Heart left ventricle (tissue), 16 donors: ENCODE measurements around the gene RPS18. TPM values are rescaled to one million over a fixed set of nuclear protein-coding genes. Genes with fewer than 3 reads are reported as not detected.

Experiments
- ATAC-seq, 4 donors: fragments of 200-7000 bp; cut with Tn5 transposase; one replicate each; pipeline ENCODE4 v1.9.1; 2020 to 2022; ENCODE audit warnings: moderate library complexity in 4 of 4, mild to moderate bottlenecking in 3 of 4, moderate number of reproducible peaks in 1 of 4
- DNase-seq, 5 donors: peaks; one replicate each; pipeline ENCODE4 v3.0.0-alpha.2; 2020
- H3K27ac ChIP-seq, 12 donors: fragments of 200-600 bp; sonication (generic) in 4 of 12; one replicate each; pipeline versions ENCODE4 v1.5.0 to v1.8.0; 2016 to 2022; ENCODE audit warnings: mild to moderate bottlenecking in 2 of 12
- H3K27me3 ChIP-seq, 9 donors: fragments of 200-600 bp; sonication (generic) in 2 of 9; one replicate each; pipeline versions ENCODE4 v1.5.1 to v1.8.0; 2016 to 2022; ENCODE audit warnings: mild to moderate bottlenecking in 3 of 9
- H3K36me3 ChIP-seq, 9 donors: fragments of 200-600 bp; sonication (generic) in 2 of 9; one replicate each; pipeline versions ENCODE4 v1.5.0 to v1.8.0; 2018 to 2022; ENCODE audit warnings: mild to moderate bottlenecking in 2 of 9
- H3K4me1 ChIP-seq, 12 donors: fragments of 200-600 bp; sonication (generic) in 4 of 12; one replicate each; pipeline versions ENCODE4 v1.5.0 to v1.8.0; 2016 to 2022; ENCODE audit warnings: mild to moderate bottlenecking in 3 of 12
- H3K4me3 ChIP-seq, 12 donors: fragments of 200-600 bp; sonication (generic) in 4 of 12; one replicate each; pipeline versions ENCODE4 v1.5.0 to v1.8.0; 2017 to 2022; ENCODE audit warnings: mild to moderate bottlenecking in 9 of 12, moderate library complexity in 4 of 12
- H3K9me3 ChIP-seq, 12 donors: fragments of 200-600 bp; sonication (generic) in 4 of 12; one replicate each; pipeline versions ENCODE4 v1.5.0 to v1.8.0; 2016 to 2022; ENCODE audit warnings: mild to moderate bottlenecking in 1 of 12
- CTCF ChIP-seq, 12 donors: fragments of 200-600 bp; sonication (generic) in 4 of 12; IDR thresholded peaks; one replicate each; pipeline versions ENCODE4 v1.5.0 to v1.8.0; 2018 to 2022; ENCODE audit warnings: antibody characterized with exemption in 12 of 12, mild to moderate bottlenecking in 5 of 12
- POLR2A ChIP-seq, 2 donors: fragments of 450-650 bp; IDR thresholded peaks; one replicate each; pipeline ENCODE4 v1.6.1; 2017; ENCODE audit warnings: antibody characterized with exemption in 2 of 2, mild to moderate bottlenecking in 2 of 2, moderate library complexity in 2 of 2
- WGBS, 4 donors: extraction: QIAGEN DNeasy Blood & Tissue Kit in 2 of 4; methylation state at CpG; one replicate each; pipeline versions ENCODE4 v1.1.5 to v1.1.7; 2013 to 2018; 5-methylcytosine and 5-hydroxymethylcytosine counted together
- intact Hi-C, 10 donors: fragments of 100-400 bp; cut with DNase I; formaldehyde crosslinking; loops; one replicate each; pipeline versions ENCODE4 v1.11.1 to v1.14.2; 2022
- polyA plus RNA-seq, 2 donors: library from polyadenylated mRNA; stranded (reverse); fragments of 200-250 nt; gene quantifications; one replicate each; pipeline ENCODE4 v1.2.3, GENCODE V29; 2013
- total RNA-seq, 9 donors: library from RNA; depleted of rRNA in 2 of 9; stranded (reverse); fragments of >200 nt in 2 of 9; fragmentation: NEBNext Ultra II Directional in 3 of 9; extraction: Animal tissue kit (Norgen Biotek cat#: 25700) in 3 of 9; gene quantifications; one replicate each; pipeline versions ENCODE4 v1.1.0 to v1.2.4, GENCODE V29; 2016 to 2023
- donor health status: ischemic (EF 13 %, LVEDD 7.1; RV severe dilation, severe dysfunction).
- donor health status: healthy with polysubstance abuse.
- donor health status: DM: no; HTN: yes; CAD: no.
- donor health status: DM: no; HTN: no; CAD: no.
- donor health status: ischemic (EF 25% LVEDD 6.9; RV normal size, moderate dysfunction).
- donor health status: ischemic (EF 25% LVEDD 5.7; RV mildly dilated, moderate dysfunction).
- donor health status: healthy.
- donor health status: DM: yes; HTN: yes; CAD: no.
- donor health status: ischemic (EF 35%, LVEDD 5.7; RV mildly dilated, moderate dysfunction).
- donor health status: nonischemic (EF 11% LVEDD 7.7; RV severe dilation, severe dysfunction).
- donor health status: DM: yes; HTN: yes; CAD: no.
- donor health status: PGD.
- donor health status: ischemic (EF 29% LVEDD 5.4; RV normal size, mild dysfunction).
- donor health status: nonischemic (EF 23%, LVEDD 6.1; RV moderate dilation, normal function).

The RPS18 gene
- total and polyA plus RNA-seq, 11 donors, result 685 to 3,458 (median 1,145) TPM

DNA sequence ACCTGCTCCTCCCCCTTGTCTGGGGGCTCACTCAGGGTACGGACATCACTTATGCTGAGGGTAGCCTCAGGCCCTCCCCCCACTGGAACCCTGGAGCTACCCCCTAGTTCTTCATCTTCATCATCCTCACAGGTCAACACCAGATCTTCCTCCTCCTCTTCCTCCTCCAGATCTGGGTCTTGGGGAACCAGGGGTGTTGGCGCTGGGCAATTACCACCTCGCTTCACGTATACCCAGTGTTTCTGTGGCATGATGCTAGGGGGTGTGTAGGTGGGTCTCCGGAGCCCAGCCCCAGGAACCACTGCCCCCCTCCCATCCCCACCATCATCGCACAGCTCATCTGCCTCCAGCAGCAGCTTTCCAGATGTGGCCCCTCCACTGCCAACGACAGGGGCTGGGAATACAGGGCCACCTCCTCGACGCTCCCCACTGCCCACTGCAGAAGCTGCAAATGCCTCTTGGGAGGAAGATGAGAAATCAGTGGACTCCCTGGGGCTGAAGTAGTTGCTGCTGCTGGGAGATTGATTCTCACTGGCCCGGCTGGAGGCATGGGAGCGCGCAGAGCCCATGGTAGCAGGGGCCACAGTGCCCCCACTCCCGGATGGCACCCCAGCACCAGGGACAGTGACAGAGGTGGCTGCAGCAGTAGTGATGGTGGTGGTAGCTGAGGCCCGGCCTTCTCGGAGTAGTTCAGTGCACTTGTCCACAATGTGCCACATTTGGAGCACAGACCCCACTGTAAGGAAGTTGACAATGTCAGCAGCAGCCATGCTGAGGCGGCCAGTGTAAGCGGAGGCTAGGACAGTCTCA lies 44.1 kb downstream of the RPS18 start:
- ATAC-seq (no peak), DNase-seq (no peak)
- Histone ChIP-seq H3K27me3 (no peaks in the 10 kb centered on the region), H3K27ac (peak overlapping the region in 6 of 12 donors; percentile 8 to 98 (median 88)), H3K4me3 (no peak overlapping the region), H3K36me3 (peaks cover 0 to 38% (median 30%) of the 10 kb centered on the region in 9 donors), H3K9me3 (no peaks in the 10 kb centered on the region), H3K4me1 (peaks cover 3 to 74% (median 49%) of the 10 kb centered on the region in 12 donors)
- WGBS, 4 donors, result 84 to 93% (median 89%) methylated on average over 16 to 17 of the region's 17 CpGs
- TF ChIP-seq CTCF (IDR thresholded peaks at IDR 0.05) (no peak), POLR2A (IDR thresholded peaks at IDR 0.05) (no peak)
- intact Hi-C loops, result loop anchor here in 1 of 10 donors (2.0 kb wide), 1 partner anchor 17 kb away; the partner anchor contains the start of gene RGL2

GRCh38 chr6:33316603-33317418 lies 44.9 kb downstream of the RPS18 start:
- intact Hi-C loops, result no loop called here
- DNase-seq, result peak in 3 of 5 donors; percentile 56 to 69 (median 57)
- 67 to 73% (median 71%) methylated on average over 17 to 19 of the region's 19 CpGs for WGBS, 4 donors

GRCh38 chr6:33317419-33317668 lies 45.5 kb downstream of the RPS18 start:
- no peak for TF ChIP-seq POLR2A (IDR thresholded peaks at IDR 0.05)
- TF ChIP-seq CTCF (IDR thresholded peaks at IDR 0.05), result no peak
- 2 to 3% (median 2%) methylated on average over 12 to 27 of the region's 27 CpGs for WGBS, 4 donors
- Histone ChIP-seq H3K27ac (peak overlapping the region; percentile 54 to 88 (median 84)), H3K4me1 (peaks cover 3 to 73% (median 50%) of the 10 kb centered on the region in 12 donors), H3K27me3 (no peaks in the 10 kb centered on the region), H3K9me3 (no peaks in the 10 kb centered on the region), H3K36me3 (peaks cover 0 to 35% (median 27%) of the 10 kb centered on the region in 9 donors), H3K4me3 (peak overlapping the region; percentile 24 to 77 (median 62))
- intact Hi-C loops, result no loop called here
- peak in 2 of 4 donors; percentile 1 to 4 for ATAC-seq
- DNase-seq, result peak in 1 of 5 donors; percentile 74

More at GRCh38 chr6:33316603-33317418, 44.9 kb downstream of the RPS18 start:
- peak overlapping the region in 11 of 12 donors; percentile 54 to 88 (median 84) for H3K27ac ChIP-seq
- H3K27me3 ChIP-seq, result no peaks in the 10 kb centered on the region
- peak in 1 of 4 donors; percentile 1 for ATAC-seq
- H3K36me3 ChIP-seq, result peaks cover 0 to 35% (median 27%) of the 10 kb centered on the region in 9 donors
- TF ChIP-seq POLR2A (IDR thresholded peaks at IDR 0.05), result no peak
- TF ChIP-seq CTCF (IDR thresholded peaks at IDR 0.05), result no peak
- H3K4me1 ChIP-seq, result peaks cover 3 to 74% (median 50%) of the 10 kb centered on the region in 12 donors
- H3K9me3 ChIP-seq, result no peaks in the 10 kb centered on the region
- peak overlapping the region in 11 of 12 donors; percentile 24 to 77 (median 64) for H3K4me3 ChIP-seq
